ENCODE data around the gene PARD3B.

GRCh38 chr2:205220559-205220958 is 675.3 kb downstream of the PARD3B start:
- no peak for TF ChIP-seq CTCF (IDR thresholded peaks at IDR 0.05; ENCODE audit: low read length)
- no peak for TF ChIP-seq EZH2 (optimal IDR thresholded peaks at IDR 0.05; ENCODE audit: low read depth, low read length)

Data from MM.1S (cell line).